Keratinocyte (primary cell): ENCODE results near the gene NEURL4. TPM values are rescaled to one million over a fixed set of nuclear protein-coding genes. Genes with fewer than 3 reads are reported as not detected.

ENCODE experiments used
- DNase-seq: peaks from one replicate; pipeline ENCODE4 v3.0.0-alpha.2; 2011; ENCODE audit warnings: low read depth, missing footprints, low spot score
- FAIRE-seq: peaks from 2 replicates; lab custom pipeline; 2011; peaks lifted over from hg19 to GRCh38; lab: Jason Lieb, UNC
- H2AFZ ChIP-seq: 2 replicates; pipeline ENCODE4 v1.6.0; 2012; ENCODE audit warnings: low read length, control low read depth, inconsistent platforms; ENCODE audit not compliant: control insufficient read depth
- H3K27ac ChIP-seq: 2 replicates; pipeline ENCODE4 v1.5.1; 2011; ENCODE audit warnings: low read length; ENCODE audit not compliant: control insufficient read depth, insufficient read depth
- H3K27me3 ChIP-seq: 3 replicates; pipeline ENCODE4 v1.6.0; 2011; ENCODE audit warnings: low read length; ENCODE audit not compliant: control insufficient read depth, insufficient read depth; ENCODE audit errors: extremely low read depth
- H3K36me3 ChIP-seq, 2 experiments: 2 replicates in 1 of 2; 3 replicates in 1 of 2; pipeline ENCODE4 v1.5.1; 2011; ENCODE audit warnings: low read length in 2 of 2, mild to moderate bottlenecking in 1 of 2; ENCODE audit not compliant: control insufficient read depth in 2 of 2, insufficient read depth in 2 of 2; ENCODE audit errors: extremely low read depth in 1 of 2
- H3K4me1 ChIP-seq: 3 replicates; pipeline ENCODE4 v1.5.1; 2011; ENCODE audit warnings: low read length; ENCODE audit not compliant: control insufficient read depth, insufficient read depth; ENCODE audit errors: extremely low read depth
- H3K4me2 ChIP-seq: 3 replicates; pipeline ENCODE4 v1.6.0; 2011; ENCODE audit warnings: low read depth, low read length; ENCODE audit not compliant: control insufficient read depth, insufficient read depth; ENCODE audit errors: extremely low read depth
- H3K4me3 ChIP-seq, 3 experiments: fragments of 200-600 bp in 1 of 3; sonication (generic) in 1 of 3; 2 replicates in 2 of 3; 3 replicates in 1 of 3; pipeline ENCODE4 v1.5.1; 2011 to 2016; ENCODE audit warnings: low read length in 3 of 3, mild to moderate bottlenecking in 3 of 3, control low read depth in 2 of 3, inconsistent platforms in 1 of 3, low read depth in 1 of 3, mixed read lengths in 1 of 3, mixed run types in 1 of 3, moderate library complexity in 1 of 3; ENCODE audit not compliant: control insufficient read depth in 2 of 3, insufficient read depth in 2 of 3; ENCODE audit errors: extremely low read depth in 1 of 3
- H3K79me2 ChIP-seq: 2 replicates; pipeline ENCODE4 v1.6.0; 2012; ENCODE audit warnings: low read length; ENCODE audit not compliant: control insufficient read depth, insufficient read depth
- H3K9ac ChIP-seq: 3 replicates; pipeline ENCODE4 v1.6.0; 2011; ENCODE audit warnings: low read length; ENCODE audit not compliant: control insufficient read depth, insufficient read depth; ENCODE audit errors: extremely low read depth
- H3K9me1 ChIP-seq: 3 replicates; pipeline ENCODE4 v1.6.0; 2011; ENCODE audit warnings: low read length; ENCODE audit not compliant: control insufficient read depth, insufficient read depth; ENCODE audit errors: extremely low read depth
- H3K9me3 ChIP-seq: 2 replicates; pipeline ENCODE4 v1.5.1; 2012; ENCODE audit warnings: low read depth, low read length; ENCODE audit not compliant: control insufficient read depth
- H4K20me1 ChIP-seq: 3 replicates; pipeline ENCODE4 v1.6.0; 2011; ENCODE audit warnings: low read length; ENCODE audit not compliant: control insufficient read depth, insufficient read depth; ENCODE audit errors: extremely low read depth
- EZH2 ChIP-seq: IDR thresholded peaks from one replicate; pipeline ENCODE4 v1.6.1; 2012; ENCODE audit warnings: inconsistent platforms, mild to moderate bottlenecking, low read length, moderate library complexity
- dilution Hi-C: fragments of 300-500 bp; cut with MboI; formaldehyde crosslinking; loops from one replicate; pipeline ENCODE4 v1.7.0; 2020; ENCODE audit warnings: low sequenced_read_pairs; ENCODE audit not compliant: extremely low pct_ligation_motif_present
- polyA plus RNA-seq, 5 experiments: library from polyadenylated mRNA; depleted of rRNA in 3 of 5; stranded (reverse) in 3 of 5; stranded (forward) in 1 of 5; unstranded in 1 of 5; fragments of >200 nt; gene quantifications; 1 replicate in 1 of 5; 2 replicates in 3 of 5; 3 replicates in 1 of 5; pipeline versions ENCODE4 v1.2.1 to v1.2.3, GENCODE V29; 2011 to 2012; ENCODE audit warnings: missing spikeins in 2 of 5, low read depth in 1 of 5, low replicate concordance in 1 of 5
- TF ChIP-seq, protein P1 (sequence below), 3 experiments: IDR thresholded peaks in 1 of 3; conservative IDR thresholded peaks in 1 of 3; optimal IDR thresholded peaks in 1 of 3; 2 replicates in 2 of 3; 3 replicates in 1 of 3; pipeline versions ENCODE3 to v1.5.1; 2011; ENCODE audit warnings: low read length in 3 of 3, mild to moderate bottlenecking in 3 of 3, moderate library complexity in 2 of 3, control low read depth in 1 of 3, inconsistent platforms in 1 of 3; ENCODE audit not compliant: insufficient read depth in 2 of 3; ENCODE audit errors: extremely low read depth in 1 of 3

NEURL4 gene
- polyA plus RNA-seq, 1 donor (not counting 4 experiments of a cell fraction or from before 2014, with no cell fraction given), result 11.3 TPM

- Histone ChIP-seq H3K9me3 (no peaks in the 10 kb centered on the region), H3K79me2 (peaks cover 23% of the 10 kb centered on the region), H3K9me1 (no peaks in the 10 kb centered on the region), H3K36me3 (no peaks in the 10 kb centered on the region), H4K20me1 (no peaks in the 10 kb centered on the region), H3K4me1 (peaks cover 40% of the 10 kb centered on the region), H3K4me2 (peak within 1 kb of the TSS; percentile 95), H3K4me3 (peak within 1 kb of the TSS; percentile 58 to 94 (median 86)), H2AFZ (peak within 1 kb of the TSS; percentile 10), H3K27ac (peak within 1 kb of the TSS; percentile 98), H3K9ac (peak within 1 kb of the TSS; percentile 99), H3K27me3 (no peaks in the 10 kb centered on the region)
- DNase-seq (peak; percentile 86), FAIRE-seq (peak; percentile 79)
- dilution Hi-C loops, result no loop called here
- no peak for TF ChIP-seq EZH2
- TF ChIP-seq, protein P1, sequence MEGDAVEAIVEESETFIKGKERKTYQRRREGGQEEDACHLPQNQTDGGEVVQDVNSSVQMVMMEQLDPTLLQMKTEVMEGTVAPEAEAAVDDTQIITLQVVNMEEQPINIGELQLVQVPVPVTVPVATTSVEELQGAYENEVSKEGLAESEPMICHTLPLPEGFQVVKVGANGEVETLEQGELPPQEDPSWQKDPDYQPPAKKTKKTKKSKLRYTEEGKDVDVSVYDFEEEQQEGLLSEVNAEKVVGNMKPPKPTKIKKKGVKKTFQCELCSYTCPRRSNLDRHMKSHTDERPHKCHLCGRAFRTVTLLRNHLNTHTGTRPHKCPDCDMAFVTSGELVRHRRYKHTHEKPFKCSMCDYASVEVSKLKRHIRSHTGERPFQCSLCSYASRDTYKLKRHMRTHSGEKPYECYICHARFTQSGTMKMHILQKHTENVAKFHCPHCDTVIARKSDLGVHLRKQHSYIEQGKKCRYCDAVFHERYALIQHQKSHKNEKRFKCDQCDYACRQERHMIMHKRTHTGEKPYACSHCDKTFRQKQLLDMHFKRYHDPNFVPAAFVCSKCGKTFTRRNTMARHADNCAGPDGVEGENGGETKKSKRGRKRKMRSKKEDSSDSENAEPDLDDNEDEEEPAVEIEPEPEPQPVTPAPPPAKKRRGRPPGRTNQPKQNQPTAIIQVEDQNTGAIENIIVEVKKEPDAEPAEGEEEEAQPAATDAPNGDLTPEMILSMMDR (optimal IDR thresholded peaks at IDR 0.05 in 1 of 3, IDR thresholded peaks at IDR 0.05 in 1 of 3, conservative IDR thresholded peaks at IDR 0.05 in 1 of 3; ENCODE audit: extremely low read depth in 1 of 3, insufficient read depth in 2 of 3, low read length in 3 of 3), result peak in 1 of 3 experiments; percentile 73
These were observed 22.7 kb upstream of the NEURL4 start, which contains the start of gene KCTD11 for GRCh38 chr17:7351665-7352502. Gene KCTD11, plus strand, starts transcription at chr17:7352162.

GRCh38 chr17:7348478-7349242, 19.5 kb upstream of the NEURL4 start:
- FAIRE-seq, result no peak

More at GRCh38 chr17:7348478-7349242, 19.5 kb upstream of the NEURL4 start:
- H3K9ac ChIP-seq, result no peak overlapping the region
- H3K27me3 ChIP-seq, result peaks cover 5% of the 10 kb centered on the region
- H3K9me3 ChIP-seq, result no peaks in the 10 kb centered on the region
- no peak overlapping the region for H3K27ac ChIP-seq
- no peak for TF ChIP-seq EZH2
- TF ChIP-seq, protein P1 (optimal IDR thresholded peaks at IDR 0.05 in 1 of 3, IDR thresholded peaks at IDR 0.05 in 1 of 3, conservative IDR thresholded peaks at IDR 0.05 in 1 of 3; ENCODE audit: extremely low read depth in 1 of 3, insufficient read depth in 2 of 3, low read length in 3 of 3), result no peak
- peaks cover 19% of the 10 kb centered on the region for H3K4me1 ChIP-seq
- DNase-seq, result no peak
- no peak overlapping the region for H3K4me3 ChIP-seq
- no peak overlapping the region for H2AFZ ChIP-seq
- no peak overlapping the region for H3K4me2 ChIP-seq
- no peaks in the 10 kb centered on the region for H4K20me1 ChIP-seq
- dilution Hi-C loops, result no loop called here
- H3K79me2 ChIP-seq, result peaks cover 20% of the 10 kb centered on the region
- H3K9me1 ChIP-seq, result no peaks in the 10 kb centered on the region
- H3K36me3 ChIP-seq, result no peaks in the 10 kb centered on the region
